MM.1S (cell line): ENCODE measurements around the gene APOL4.

Experiments used
- EZH2 ChIP-seq: fragments of 300-600 bp; sonication (generic); optimal IDR thresholded peaks from 2 replicates; pipeline ENCODE3; 2017; ENCODE audit warnings: low read depth, mild to moderate bottlenecking, antibody characterized with exemption, low read length, mixed read lengths
- EZH2phosphoT487 ChIP-seq: fragments of 300-600 bp; sonication (generic); IDR thresholded peaks from 2 replicates; pipeline ENCODE4 v1.6.1; 2018; ENCODE audit warnings: antibody characterized with exemption, low read length
- TF ChIP-seq, protein P1 (sequence below): fragments of 300-600 bp; sonication (generic); IDR thresholded peaks from 2 replicates; pipeline ENCODE4 v1.5.1; 2016; ENCODE audit warnings: antibody characterized with exemption, low read length, mixed read lengths

GRCh38 chr22:36220451-36220921 lies 18.9 kb upstream of the APOL4 start:
- TF ChIP-seq, protein P1, sequence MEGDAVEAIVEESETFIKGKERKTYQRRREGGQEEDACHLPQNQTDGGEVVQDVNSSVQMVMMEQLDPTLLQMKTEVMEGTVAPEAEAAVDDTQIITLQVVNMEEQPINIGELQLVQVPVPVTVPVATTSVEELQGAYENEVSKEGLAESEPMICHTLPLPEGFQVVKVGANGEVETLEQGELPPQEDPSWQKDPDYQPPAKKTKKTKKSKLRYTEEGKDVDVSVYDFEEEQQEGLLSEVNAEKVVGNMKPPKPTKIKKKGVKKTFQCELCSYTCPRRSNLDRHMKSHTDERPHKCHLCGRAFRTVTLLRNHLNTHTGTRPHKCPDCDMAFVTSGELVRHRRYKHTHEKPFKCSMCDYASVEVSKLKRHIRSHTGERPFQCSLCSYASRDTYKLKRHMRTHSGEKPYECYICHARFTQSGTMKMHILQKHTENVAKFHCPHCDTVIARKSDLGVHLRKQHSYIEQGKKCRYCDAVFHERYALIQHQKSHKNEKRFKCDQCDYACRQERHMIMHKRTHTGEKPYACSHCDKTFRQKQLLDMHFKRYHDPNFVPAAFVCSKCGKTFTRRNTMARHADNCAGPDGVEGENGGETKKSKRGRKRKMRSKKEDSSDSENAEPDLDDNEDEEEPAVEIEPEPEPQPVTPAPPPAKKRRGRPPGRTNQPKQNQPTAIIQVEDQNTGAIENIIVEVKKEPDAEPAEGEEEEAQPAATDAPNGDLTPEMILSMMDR = no peak
- no peak for TF ChIP-seq EZH2
- TF ChIP-seq EZH2phosphoT487 = no peak
